OCI-LY7 (cell line): ENCODE results near the gene NFIA. TPM values are rescaled to one million over a fixed set of nuclear protein-coding genes. Genes with fewer than 3 reads are reported as not detected.

Experiments
- BruUV-seq: library from RNA; stranded (reverse); fragments of 400-500 nt; replicated peaks from 2 replicates; lab custom pipeline; 2021; lab: Mats Ljungman, UMichigan
- CTCF ChIA-PET: fragments of 300-600 bp; sonication (Branson Sonifier 250); formaldehyde crosslinking; loops from one replicate; lab custom pipeline; 2022; ENCODE audit warnings: antibody characterized with exemption; ENCODE audit not compliant: unreplicated experiment; lab: Charles Lee
- POLR2A ChIA-PET: fragments of 300-600 bp; sonication (Branson Sonifier 250); formaldehyde crosslinking; loops from one replicate; lab custom pipeline; 2022; ENCODE audit warnings: antibody characterized with exemption; lab: Charles Lee
- DNase-seq: peaks from one replicate; pipeline ENCODE4 v3.0.0-alpha.2; 2015; ENCODE audit warnings: low spot score
- H2AFZ ChIP-seq: fragments of 200-600 bp; sonication (generic), shearing (Covaris generic); 2 replicates; pipeline ENCODE4 v1.6.1; 2014; ENCODE audit warnings: mild to moderate bottlenecking, antibody characterized with exemption, low read length, moderate library complexity
- H3K27ac ChIP-seq: fragments of 200-600 bp; sonication (generic); 2 replicates; pipeline ENCODE4 v1.5.1; 2014; ENCODE audit warnings: mixed run types, low read depth, mild to moderate bottlenecking, moderate library complexity, low read length, inconsistent platforms; ENCODE audit not compliant: poor library complexity, severe bottlenecking
- H3K36me3 ChIP-seq: fragments of 200-600 bp; sonication (generic); 2 replicates; pipeline ENCODE4 v1.6.1; 2014; ENCODE audit warnings: mild to moderate bottlenecking, antibody characterized with exemption, low read length, moderate library complexity, mixed read lengths; ENCODE audit not compliant: insufficient read depth
- H3K4me1 ChIP-seq: fragments of 200-600 bp; sonication (generic); 2 replicates; pipeline ENCODE4 v1.5.1; 2014; ENCODE audit warnings: mild to moderate bottlenecking, low read length; ENCODE audit not compliant: insufficient read depth, poor library complexity, severe bottlenecking
- H3K4me2 ChIP-seq: fragments of 200-600 bp; sonication (generic); 2 replicates; pipeline ENCODE4 v1.6.1; 2014; ENCODE audit warnings: mild to moderate bottlenecking, low read length
- H3K4me3 ChIP-seq: fragments of 200-600 bp; sonication (generic); 2 replicates; pipeline ENCODE4 v1.5.1; 2014; ENCODE audit warnings: mild to moderate bottlenecking, low read depth, low read length; ENCODE audit not compliant: poor library complexity, severe bottlenecking
- H3K79me2 ChIP-seq: fragments of 200-600 bp; sonication (generic); 2 replicates; pipeline ENCODE4 v1.6.1; 2016; ENCODE audit warnings: low read depth, mild to moderate bottlenecking, low read length, moderate library complexity, mixed read lengths; ENCODE audit not compliant: insufficient read depth
- H3K9me2 ChIP-seq: fragments of 200-600 bp; sonication (generic); 2 replicates; pipeline ENCODE4 v1.6.1; 2016; ENCODE audit warnings: mild to moderate bottlenecking, low read length, mixed read lengths; ENCODE audit not compliant: insufficient read depth
- H3K9me3 ChIP-seq: fragments of 200-600 bp; sonication (generic); 2 replicates; pipeline ENCODE4 v1.6.1; 2014; ENCODE audit warnings: mild to moderate bottlenecking, mixed run types, low read length, mixed read lengths
- H4K20me1 ChIP-seq: fragments of 200-600 bp; sonication (generic); 2 replicates; pipeline ENCODE4 v1.6.1; 2014; ENCODE audit warnings: mild to moderate bottlenecking, antibody characterized with exemption, low read length, moderate library complexity, mixed read lengths; ENCODE audit not compliant: insufficient read depth
- EZH2phosphoT487 ChIP-seq: fragments of 200-600 bp; sonication (generic); IDR thresholded peaks from 2 replicates; pipeline ENCODE4 v1.6.1; 2018; ENCODE audit warnings: low read depth, borderline replicate concordance, mild to moderate bottlenecking, mixed run types, antibody characterized with exemption, low read length, moderate library complexity, mixed read lengths
- intact Hi-C: fragments of 100-400 bp; cut with micrococcal nuclease; formaldehyde crosslinking; loops from one replicate; pipeline ENCODE4 v1.10.0; 2022; ENCODE audit not compliant: unreplicated experiment
- total RNA-seq, 2 experiments: library from RNA; depleted of rRNA in 1 of 2; stranded (reverse); fragments of >200 nt in 1 of 2; shearing (Covaris generic) in 1 of 2; gene quantifications; 2 replicates each; pipeline ENCODE4 v1.2.3, GENCODE V29; 2014 to 2022
- TF ChIP-seq, protein P1 (sequence below): fragments of 200-600 bp; sonication (generic); conservative IDR thresholded peaks from 2 replicates; pipeline ENCODE4 v1.5.1; 2014; ENCODE audit warnings: mild to moderate bottlenecking, antibody characterized with exemption, low read length, moderate library complexity, mixed read lengths

The NFIA gene
- total RNA-seq, 2 experiments from 2014 or later: 2.8 to 18.8 TPM

DNA sequence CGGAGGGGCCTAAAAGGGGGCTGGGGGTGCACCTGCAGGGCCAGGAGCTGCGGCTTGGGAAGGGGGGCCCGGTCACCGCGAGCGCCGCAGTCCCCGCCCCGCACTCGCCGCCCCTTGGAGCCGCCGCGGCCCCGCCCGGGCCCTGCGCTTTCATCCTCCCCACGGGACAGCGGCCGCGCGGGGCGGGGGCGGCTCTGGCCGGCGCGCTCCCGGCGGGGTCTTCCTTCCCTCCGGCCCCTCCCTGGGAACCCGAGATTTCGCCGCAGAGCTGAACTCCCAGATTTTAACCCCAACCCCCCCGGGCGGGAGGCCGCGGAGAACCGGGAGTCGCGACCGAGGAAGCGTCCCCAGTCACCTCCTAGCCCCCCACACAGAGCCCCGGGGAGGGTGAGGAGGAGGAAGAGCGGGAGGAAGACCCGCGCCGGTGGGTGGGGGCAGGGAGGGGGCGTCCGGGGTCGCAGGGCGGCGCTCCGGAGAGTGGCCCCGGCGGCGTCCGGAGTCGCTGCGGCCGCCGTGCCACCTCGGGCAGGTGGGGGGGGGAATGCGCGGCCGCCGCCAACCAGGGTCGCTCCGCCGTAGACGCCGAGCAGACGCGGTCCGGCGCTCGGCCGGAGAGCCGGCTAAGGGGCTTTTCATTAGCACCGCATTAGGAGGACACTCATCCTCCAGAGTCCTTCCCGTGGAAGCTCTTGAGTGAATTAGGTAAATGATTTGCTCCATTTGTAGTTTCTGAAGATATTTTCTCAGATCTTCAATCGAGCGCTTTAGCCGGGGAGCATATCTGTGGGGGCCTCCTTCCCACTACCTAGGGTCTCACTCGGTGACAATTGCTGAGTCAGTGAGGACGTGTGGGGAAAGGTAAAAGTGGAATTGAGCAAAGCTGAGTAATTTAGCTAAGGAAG lies 31.6 kb upstream of the NFIA start:
- intact Hi-C loops: loop anchor here (1.0 to 10.0 kb wide), 3 partner anchors 403 to 802 kb away; partner anchors contain the start of gene PATJ
- Histone ChIP-seq H3K9me2 (no peaks in the 10 kb centered on the region), H3K4me2 (peak overlapping the region; percentile 72), H3K79me2 (no peaks in the 10 kb centered on the region), H3K27ac (no peak overlapping the region), H4K20me1 (no peaks in the 10 kb centered on the region), H3K9me3 (no peaks in the 10 kb centered on the region), H3K4me3 (peak overlapping the region; percentile 71), H3K4me1 (peaks cover 10% of the 10 kb centered on the region), H2AFZ (peak overlapping the region; percentile 93), H3K36me3 (no peaks in the 10 kb centered on the region)
- POLR2A ChIA-PET: interaction anchor here (0.6 to 3.3 kb wide), 2 partner anchors 18 to 27 kb away, joined by 5 to 12 read pairs; no protein-coding TSS in a partner anchor
- TF ChIP-seq EZH2phosphoT487: no peak
- TF ChIP-seq, protein P1, sequence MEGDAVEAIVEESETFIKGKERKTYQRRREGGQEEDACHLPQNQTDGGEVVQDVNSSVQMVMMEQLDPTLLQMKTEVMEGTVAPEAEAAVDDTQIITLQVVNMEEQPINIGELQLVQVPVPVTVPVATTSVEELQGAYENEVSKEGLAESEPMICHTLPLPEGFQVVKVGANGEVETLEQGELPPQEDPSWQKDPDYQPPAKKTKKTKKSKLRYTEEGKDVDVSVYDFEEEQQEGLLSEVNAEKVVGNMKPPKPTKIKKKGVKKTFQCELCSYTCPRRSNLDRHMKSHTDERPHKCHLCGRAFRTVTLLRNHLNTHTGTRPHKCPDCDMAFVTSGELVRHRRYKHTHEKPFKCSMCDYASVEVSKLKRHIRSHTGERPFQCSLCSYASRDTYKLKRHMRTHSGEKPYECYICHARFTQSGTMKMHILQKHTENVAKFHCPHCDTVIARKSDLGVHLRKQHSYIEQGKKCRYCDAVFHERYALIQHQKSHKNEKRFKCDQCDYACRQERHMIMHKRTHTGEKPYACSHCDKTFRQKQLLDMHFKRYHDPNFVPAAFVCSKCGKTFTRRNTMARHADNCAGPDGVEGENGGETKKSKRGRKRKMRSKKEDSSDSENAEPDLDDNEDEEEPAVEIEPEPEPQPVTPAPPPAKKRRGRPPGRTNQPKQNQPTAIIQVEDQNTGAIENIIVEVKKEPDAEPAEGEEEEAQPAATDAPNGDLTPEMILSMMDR: no peak
- BruUV-seq: no TSS peak
- CTCF ChIA-PET: interaction anchor here (0.7 to 1.3 kb wide), 2 partner anchors 26 to 403 kb away, joined by 3 to 4 read pairs; no protein-coding TSS in a partner anchor
- DNase-seq: no peak

DNA sequence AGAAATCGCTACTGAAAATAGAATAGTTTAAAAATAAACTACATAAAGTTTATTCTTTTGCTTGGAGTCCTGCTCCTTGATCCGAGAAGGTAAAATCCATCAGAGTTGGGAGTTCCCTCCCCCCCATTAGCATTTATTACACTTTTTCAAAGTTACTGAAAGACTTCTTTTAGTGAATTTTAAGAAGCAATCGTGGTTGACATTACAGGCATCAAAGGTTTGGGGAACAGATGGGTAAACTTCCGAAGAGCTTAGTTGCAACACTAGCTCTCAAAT lies 31.0 kb upstream of the NFIA start:
- Histone ChIP-seq H3K4me2 (no peak overlapping the region), H3K36me3 (no peaks in the 10 kb centered on the region), H2AFZ (no peak overlapping the region), H3K9me2 (no peaks in the 10 kb centered on the region), H3K4me3 (no peak overlapping the region), H3K4me1 (peaks cover 11% of the 10 kb centered on the region), H3K27ac (no peak overlapping the region), H3K9me3 (no peaks in the 10 kb centered on the region), H3K79me2 (no peaks in the 10 kb centered on the region), H4K20me1 (no peaks in the 10 kb centered on the region)
- POLR2A ChIA-PET: interaction anchor here (3.3 kb wide), 1 partner anchor 27 kb away, joined by 12 read pairs; no protein-coding TSS in a partner anchor
- no TSS peak for BruUV-seq
- DNase-seq: no peak
- TF ChIP-seq, protein P1: no peak
- CTCF ChIA-PET: no interaction called here
- intact Hi-C loops: loop anchor here (5.0 to 10.0 kb wide), 2 partner anchors 693 to 801 kb away; partner anchors contain the start of gene PATJ
